Osteoblast (primary cell): ENCODE measurements around the gene HMCN1. TPM values are rescaled to one million over a fixed set of nuclear protein-coding genes. Genes with fewer than 3 reads are reported as not detected.

ENCODE experiments used
- DNase-seq: peaks from one replicate; pipeline ENCODE4 v3.0.0; 2011; ENCODE audit warnings: low spot score, mixed read lengths; ENCODE audit not compliant: insufficient read length; ENCODE audit errors: missing footprints
- H2AFZ ChIP-seq: 2 replicates; pipeline ENCODE4 v1.6.0; 2011; ENCODE audit warnings: mild to moderate bottlenecking, low read length
- H3K27ac ChIP-seq: 2 replicates; pipeline ENCODE4 v1.5.1; 2011; ENCODE audit warnings: mild to moderate bottlenecking, low read depth, low read length, moderate library complexity
- H3K27me3 ChIP-seq: 2 replicates; pipeline ENCODE4 v1.6.0; 2012; ENCODE audit warnings: mild to moderate bottlenecking, control low read depth, inconsistent platforms, low read length, moderate library complexity; ENCODE audit not compliant: insufficient read depth
- H3K36me3 ChIP-seq: 2 replicates; pipeline ENCODE4 v1.5.1; 2011; ENCODE audit warnings: mild to moderate bottlenecking, low read length, control low read depth, moderate library complexity; ENCODE audit not compliant: insufficient read depth
- H3K4me1 ChIP-seq: 2 replicates; pipeline ENCODE4 v1.5.1; 2011; ENCODE audit warnings: mild to moderate bottlenecking, low read length, control low read depth, moderate library complexity; ENCODE audit not compliant: insufficient read depth
- H3K4me2 ChIP-seq: 2 replicates; pipeline ENCODE4 v1.6.0; 2011; ENCODE audit warnings: mild to moderate bottlenecking, low read length; ENCODE audit not compliant: insufficient read depth
- H3K4me3 ChIP-seq: fragments of 200-600 bp; sonication (generic); 3 replicates; pipeline ENCODE4 v1.5.1; 2012; ENCODE audit warnings: mild to moderate bottlenecking, low read length, inconsistent platforms; ENCODE audit not compliant: insufficient read depth
- H3K79me2 ChIP-seq: 2 replicates; pipeline ENCODE4 v1.6.0; 2012; ENCODE audit warnings: mild to moderate bottlenecking, low read length, control low read depth, inconsistent platforms; ENCODE audit not compliant: insufficient read depth
- H3K9me3 ChIP-seq: 2 replicates; pipeline ENCODE4 v1.5.1; 2011; ENCODE audit warnings: low read depth, low read length, control low read depth
- H4K20me1 ChIP-seq: 2 replicates; pipeline ENCODE4 v1.6.0; 2012; ENCODE audit warnings: mild to moderate bottlenecking, low read length, control low read depth; ENCODE audit not compliant: insufficient read depth
- CTCF ChIP-seq: IDR thresholded peaks from 2 replicates; pipeline ENCODE4 v1.5.1; 2011; ENCODE audit warnings: mild to moderate bottlenecking, low read depth, low read length, moderate library complexity; ENCODE audit errors: extremely low read depth
- total RNA-seq: library from RNA; depleted of rRNA; stranded (reverse); fragments of >200 nt; gene quantifications from 2 replicates; pipeline ENCODE4 v1.2.3, GENCODE V29; 2012

HMCN1 gene
- total RNA-seq, 1 donor = 178 TPM

- no peaks in the 10 kb centered on the region for H3K79me2 ChIP-seq
- TF ChIP-seq CTCF = no peak
- H3K36me3 ChIP-seq = no peaks in the 10 kb centered on the region
- H3K4me2 ChIP-seq = no peak overlapping the region
- no peaks in the 10 kb centered on the region for H3K9me3 ChIP-seq
- no peaks in the 10 kb centered on the region for H4K20me1 ChIP-seq
- H2AFZ ChIP-seq = no peak overlapping the region
- no peaks in the 10 kb centered on the region for H3K4me1 ChIP-seq
- H3K4me3 ChIP-seq = no peak overlapping the region
- H3K27ac ChIP-seq = no peak overlapping the region
- DNase-seq = no peak
- H3K27me3 ChIP-seq = no peaks in the 10 kb centered on the region
Measured at GRCh38 chr1:185911978-185912377, 177.8 kb downstream of the HMCN1 start.

- Histone ChIP-seq H4K20me1 (no peaks in the 10 kb centered on the region), H3K36me3 (no peaks in the 10 kb centered on the region), H2AFZ (no peak overlapping the region), H3K9me3 (no peaks in the 10 kb centered on the region), H3K4me3 (no peak overlapping the region), H3K4me1 (no peaks in the 10 kb centered on the region), H3K4me2 (no peak overlapping the region), H3K79me2 (no peaks in the 10 kb centered on the region), H3K27me3 (no peaks in the 10 kb centered on the region), H3K27ac (no peak overlapping the region)
- DNase-seq = no peak
- TF ChIP-seq CTCF = no peak
Measured at GRCh38 chr1:185912504-185912903, 178.3 kb downstream of the HMCN1 start.

GRCh38 chr1:185914089-185914488 is 179.9 kb downstream of the HMCN1 start:
- Histone ChIP-seq H3K4me1 (no peaks in the 10 kb centered on the region), H2AFZ (no peak overlapping the region), H3K79me2 (no peaks in the 10 kb centered on the region), H3K27me3 (no peaks in the 10 kb centered on the region), H3K36me3 (no peaks in the 10 kb centered on the region), H3K4me3 (no peak overlapping the region), H3K4me2 (no peak overlapping the region), H3K9me3 (no peaks in the 10 kb centered on the region), H4K20me1 (no peaks in the 10 kb centered on the region), H3K27ac (no peak overlapping the region)
- no peak for TF ChIP-seq CTCF
- DNase-seq = no peak

GRCh38 chr1:185916861-185917260 is 182.7 kb downstream of the HMCN1 start:
- Histone ChIP-seq H2AFZ (no peak overlapping the region), H3K79me2 (no peaks in the 10 kb centered on the region), H3K9me3 (no peaks in the 10 kb centered on the region), H4K20me1 (no peaks in the 10 kb centered on the region), H3K4me2 (no peak overlapping the region), H3K4me1 (no peaks in the 10 kb centered on the region), H3K36me3 (no peaks in the 10 kb centered on the region), H3K27me3 (no peaks in the 10 kb centered on the region), H3K4me3 (no peak overlapping the region), H3K27ac (no peak overlapping the region)
- TF ChIP-seq CTCF = no peak
- DNase-seq = peak; percentile 78
